Raji (cell line): ENCODE results near the gene GPANK1.

Experiments
- POLR2A ChIP-seq: IDR thresholded peaks from 2 replicates; pipeline ENCODE4 v1.6.1; 2011; ENCODE audit warnings: low read depth, low read length, control low read depth; ENCODE audit not compliant: insufficient read depth

The GPANK1 gene

DNA sequence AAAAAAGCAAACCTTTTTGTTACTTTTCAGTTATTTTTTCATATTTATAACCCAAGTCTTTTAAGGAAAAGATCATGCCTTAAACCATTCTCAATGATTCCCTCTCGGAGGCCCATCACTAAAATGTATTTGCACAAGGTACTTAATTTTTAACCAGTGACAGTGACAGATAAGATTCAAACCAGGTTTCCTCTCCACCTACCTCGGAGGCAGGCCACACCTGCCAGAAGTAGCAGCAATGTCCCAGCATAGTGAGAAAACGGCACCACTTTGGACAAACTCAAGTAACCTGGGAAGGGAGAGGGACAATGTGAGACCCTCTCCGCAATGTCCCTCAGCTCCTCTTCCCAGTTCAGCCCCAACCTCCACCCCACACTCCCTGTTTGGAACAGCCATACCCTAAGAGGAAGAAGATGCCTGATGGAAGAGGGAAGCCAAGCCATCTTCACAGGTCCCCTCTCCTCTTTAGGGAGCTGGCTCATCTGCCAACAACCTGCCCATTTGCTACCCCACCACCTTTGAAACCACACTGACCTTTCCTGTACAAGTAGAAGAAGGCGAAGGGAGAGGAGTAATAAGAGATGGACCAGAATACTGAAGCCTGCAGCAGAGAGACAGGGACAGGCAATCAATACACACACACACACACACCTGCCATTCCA is 36.1 kb upstream of the GPANK1 start:
- no peak for TF ChIP-seq POLR2A

DNA sequence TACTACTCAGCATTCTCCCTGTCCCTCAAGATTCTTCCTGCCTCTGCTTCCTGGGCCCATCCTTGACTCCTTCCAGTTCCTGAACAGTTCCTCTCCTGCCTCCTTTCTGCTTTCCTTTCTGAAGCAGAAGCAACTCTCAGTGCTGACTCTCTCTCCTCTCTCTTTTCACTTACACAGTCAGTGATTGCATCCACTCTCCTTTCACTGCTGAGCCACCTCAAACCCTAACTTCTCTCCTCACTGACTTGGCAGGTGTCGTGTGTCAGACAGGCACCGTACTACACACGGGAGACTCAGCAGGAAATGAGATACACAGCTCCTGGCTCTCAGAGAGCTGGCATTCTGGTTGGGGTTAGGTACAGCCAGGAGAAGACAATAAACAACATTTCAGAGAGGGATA is 32.8 kb upstream of the GPANK1 start:
- TF ChIP-seq POLR2A = no peak

DNA sequence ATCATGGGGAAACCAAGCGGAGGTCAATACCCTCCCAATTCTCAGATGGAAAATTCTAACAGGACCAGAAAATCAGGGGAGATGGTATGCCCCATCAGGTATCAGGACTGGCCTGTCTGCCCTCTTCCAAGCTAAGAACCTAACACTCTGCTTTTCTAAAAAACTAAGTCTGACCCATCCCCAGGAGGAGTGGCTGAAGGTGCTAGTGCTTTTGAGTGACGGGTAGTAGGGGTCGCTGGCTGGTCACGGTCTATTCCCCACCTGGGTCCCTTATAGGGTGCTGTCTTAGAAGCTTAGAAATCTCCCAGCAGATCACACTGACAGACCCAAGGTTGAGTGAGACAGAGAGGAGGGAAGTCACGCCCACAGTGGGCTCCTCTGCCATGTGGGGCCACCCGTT is 28.7 kb upstream of the GPANK1 start:
- TF ChIP-seq POLR2A = no peak

DNA sequence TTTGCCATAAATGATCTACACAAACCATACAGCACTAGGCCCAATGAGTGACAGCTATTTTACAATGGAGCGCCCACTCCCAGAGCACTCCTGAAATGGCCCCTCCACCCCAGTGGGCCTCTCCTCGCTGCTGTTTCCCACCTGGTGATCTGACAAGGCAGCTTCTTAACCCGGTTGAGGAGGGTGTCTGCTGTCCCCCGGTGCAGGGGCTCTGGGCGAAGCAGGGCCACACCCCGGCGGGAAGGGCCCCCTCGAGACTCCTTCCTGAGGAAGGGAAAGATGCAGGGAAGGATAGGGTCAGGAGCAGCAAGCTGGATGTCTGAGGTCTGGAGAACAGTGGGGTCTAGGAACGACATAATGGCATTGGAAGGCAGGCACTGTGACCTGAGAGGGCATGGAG is 28.1 kb upstream of the GPANK1 start:
- TF ChIP-seq POLR2A = no peak

DNA sequence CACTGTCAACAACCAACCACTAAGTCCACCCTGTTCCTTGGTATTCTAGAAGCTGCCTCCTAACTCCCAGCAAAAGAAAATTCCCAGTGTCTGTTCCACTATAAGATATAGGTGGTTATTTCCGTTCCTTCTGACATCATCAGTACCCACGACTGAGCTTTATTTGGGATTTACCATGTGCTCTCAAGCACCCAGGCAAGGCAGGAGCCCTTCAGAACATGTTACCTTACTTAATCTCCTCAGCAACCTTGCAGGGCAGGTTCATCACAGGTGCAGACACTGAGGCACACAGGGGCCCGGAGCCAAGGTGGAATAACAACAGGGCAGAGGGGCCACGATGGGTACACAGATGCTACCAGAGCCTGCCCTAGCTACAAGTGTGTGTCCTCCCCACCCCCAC is 27.6 kb upstream of the GPANK1 start:
- TF ChIP-seq POLR2A = no peak

DNA sequence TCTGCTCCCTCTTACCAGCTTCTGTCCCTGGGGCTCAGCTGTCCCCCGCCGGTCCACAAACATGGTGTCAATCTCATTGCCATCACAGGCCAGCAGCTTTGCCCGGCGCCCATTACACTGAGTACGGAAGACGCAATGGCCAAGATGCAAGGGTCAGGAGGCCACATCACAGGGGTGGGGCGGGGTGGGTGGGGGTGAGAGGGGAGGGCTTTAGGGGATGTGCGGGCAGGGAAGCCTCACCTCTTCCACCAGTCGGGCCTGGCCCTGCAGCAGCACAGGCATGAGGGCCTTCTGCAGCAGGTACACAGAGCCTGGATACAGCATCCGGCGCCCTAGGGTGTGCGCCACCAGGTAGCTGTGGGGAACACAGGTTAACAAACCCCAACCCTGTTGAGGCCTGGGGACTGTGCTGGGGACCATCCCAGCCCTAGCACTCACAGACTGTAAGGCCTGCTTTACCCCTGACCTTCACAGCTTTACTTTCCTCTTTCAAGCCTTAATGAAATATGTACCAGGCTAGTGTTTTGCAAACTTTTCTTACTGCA is 26.8 kb upstream of the GPANK1 start:
- TF ChIP-seq POLR2A = no peak

DNA sequence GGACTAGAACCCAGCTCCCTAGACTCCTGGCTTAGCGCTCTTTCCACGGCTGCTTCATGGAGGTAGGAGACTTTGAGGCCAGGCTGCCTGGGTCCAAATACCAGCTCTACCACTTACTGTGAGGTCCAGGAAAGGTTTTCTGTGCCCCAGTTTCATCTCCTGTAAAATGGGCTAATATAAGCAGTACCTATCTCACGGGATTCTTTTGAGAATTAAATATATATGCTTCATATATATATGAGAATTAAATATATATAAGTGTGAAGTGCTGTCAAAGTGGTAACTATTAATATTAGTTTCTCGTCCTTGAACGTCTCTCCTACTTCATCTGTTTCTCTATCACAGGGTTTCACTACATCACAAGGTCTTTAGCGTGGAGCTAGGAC is 26.3 kb upstream of the GPANK1 start:
- TF ChIP-seq POLR2A = no peak

DNA sequence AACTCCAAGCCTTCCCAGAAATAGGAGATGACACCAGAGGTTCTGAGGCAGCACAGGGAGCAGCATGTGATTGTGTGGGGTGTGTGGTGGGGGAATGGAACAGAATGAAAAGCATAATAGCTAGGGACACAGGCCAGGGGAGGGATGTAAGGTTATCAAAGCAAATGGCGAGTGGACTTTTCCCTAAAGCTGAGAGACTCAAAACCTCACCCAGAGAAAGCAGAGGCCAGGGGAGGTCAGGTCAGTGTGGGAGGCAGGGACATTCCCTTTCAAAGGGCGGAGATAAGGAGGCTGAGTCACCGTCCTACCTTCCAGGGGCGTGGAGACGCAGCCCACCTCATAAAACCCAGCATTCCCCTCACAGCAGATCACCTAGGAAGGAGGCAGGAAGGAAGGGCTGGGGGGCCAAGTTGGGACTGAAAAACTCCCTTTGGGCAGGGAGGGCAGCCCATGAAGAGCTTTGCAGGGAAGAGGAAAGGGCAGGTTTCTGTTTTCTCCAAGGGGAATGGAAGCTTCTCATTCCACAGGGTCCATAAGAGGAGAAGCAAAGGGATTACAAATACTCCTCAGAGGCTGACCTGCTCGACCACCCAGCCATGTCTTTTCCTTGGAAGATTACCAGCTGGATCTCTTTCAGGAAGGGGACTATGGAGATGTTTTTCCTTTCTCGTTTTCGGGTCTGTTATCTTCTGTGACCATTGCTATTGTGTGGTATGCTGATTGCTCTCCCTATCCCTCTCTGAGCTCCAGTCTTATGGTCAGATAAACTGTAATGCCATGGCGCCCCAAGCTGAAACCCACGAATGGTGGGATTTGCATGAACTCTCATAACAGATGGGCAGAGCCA is 25.7 kb upstream of the GPANK1 start:
- no peak for TF ChIP-seq POLR2A

DNA sequence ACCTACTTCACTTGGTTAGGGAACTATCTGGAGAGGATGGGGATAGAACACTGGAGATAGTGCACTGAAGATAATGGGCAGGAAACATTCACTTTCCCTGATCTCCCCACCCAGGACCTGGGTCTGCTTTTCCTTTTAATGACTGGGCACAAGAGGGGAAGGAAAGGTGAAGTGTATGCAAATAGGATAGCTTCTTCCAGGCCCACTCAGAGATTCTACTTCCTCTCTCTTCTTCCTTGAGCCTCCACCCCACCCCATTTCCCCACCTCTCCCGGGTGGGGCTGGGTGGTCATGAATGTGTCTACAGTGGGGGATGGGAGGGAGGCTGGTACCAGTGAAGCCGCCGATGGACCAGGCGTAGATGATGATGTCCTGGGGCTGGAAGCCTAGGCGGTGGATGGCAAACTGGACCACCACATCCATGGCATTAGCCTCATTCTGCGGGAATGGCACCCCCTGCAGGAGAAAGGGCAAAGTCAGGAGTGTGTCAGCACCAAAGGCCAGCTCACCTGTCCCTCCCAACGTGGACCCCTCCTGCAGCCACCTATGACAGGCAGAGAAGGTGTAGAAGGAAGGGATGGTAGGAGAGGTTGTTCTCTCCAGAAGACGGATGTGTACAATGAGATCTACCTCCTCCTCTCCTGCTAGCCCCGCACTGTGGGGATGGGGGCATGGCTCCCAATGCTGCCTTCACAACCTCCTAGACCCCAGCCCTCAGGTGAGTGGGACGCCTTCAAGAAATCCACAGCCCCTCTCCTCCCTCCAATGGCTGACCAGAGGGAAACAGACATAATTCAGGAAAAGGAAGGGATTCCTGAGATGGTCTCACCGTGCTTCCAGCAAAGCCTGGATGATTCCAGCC is 24.7 kb upstream of the GPANK1 start:
- no peak for TF ChIP-seq POLR2A

DNA sequence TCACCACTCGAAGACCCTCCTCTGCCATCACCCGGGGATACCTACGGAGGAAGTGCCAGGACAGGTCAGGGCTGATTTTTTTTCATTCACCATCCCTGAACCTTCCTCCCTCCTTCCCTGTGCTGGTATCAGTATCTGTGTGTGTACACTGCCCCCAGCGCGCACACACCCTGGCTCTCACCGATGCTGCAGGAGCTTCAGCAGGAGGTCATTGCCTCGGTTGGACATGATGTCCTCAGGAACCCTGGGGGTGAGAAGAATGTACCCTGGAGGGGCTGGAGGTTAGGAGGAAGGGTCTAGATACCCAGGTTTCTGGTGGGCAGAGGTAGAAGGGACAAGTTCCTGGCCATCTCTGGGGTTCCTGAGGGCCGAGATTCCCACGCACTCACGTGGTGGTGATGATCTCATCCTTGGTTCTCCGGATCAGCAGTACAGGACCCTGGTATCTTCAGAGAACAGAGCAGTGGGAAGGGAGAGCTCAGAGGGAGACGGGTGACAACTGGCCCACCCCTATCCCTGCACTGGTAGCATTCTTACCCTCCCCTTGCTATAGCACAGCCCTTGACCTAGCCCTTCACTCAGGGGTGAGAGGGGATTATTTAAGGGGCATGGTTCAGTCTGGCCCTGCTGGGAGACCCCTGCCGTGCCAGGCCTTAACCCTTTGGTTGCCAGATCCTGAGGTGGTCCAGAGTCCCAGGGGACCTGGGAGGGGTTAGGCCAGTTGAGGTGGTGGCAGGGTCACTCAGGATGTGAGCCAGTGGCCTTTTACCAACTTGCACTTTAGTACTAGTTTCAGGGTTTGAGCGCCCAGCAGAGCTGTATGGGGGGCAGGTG is 23.3 kb upstream of the GPANK1 start:
- no peak for TF ChIP-seq POLR2A

DNA sequence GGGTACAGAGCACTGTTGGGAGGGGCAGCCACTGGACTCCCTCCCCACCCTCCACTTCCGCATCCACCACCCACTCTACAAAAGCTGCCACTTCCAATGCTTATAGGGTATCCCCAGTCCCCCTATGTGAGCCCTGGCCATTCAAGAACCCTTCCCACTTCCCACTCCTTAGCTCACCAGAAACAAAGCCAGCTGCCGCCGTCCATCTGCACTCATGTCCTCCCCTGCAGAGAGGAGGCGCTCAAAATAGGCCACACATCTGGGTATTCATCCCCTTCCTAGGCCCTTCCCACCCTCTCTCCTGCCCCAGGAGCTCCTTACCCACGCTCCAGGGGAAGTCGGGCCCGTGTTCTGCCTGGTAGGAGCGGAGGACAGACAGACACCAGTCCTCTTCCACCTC is 22.5 kb upstream of the GPANK1 start:
- no peak for TF ChIP-seq POLR2A

DNA sequence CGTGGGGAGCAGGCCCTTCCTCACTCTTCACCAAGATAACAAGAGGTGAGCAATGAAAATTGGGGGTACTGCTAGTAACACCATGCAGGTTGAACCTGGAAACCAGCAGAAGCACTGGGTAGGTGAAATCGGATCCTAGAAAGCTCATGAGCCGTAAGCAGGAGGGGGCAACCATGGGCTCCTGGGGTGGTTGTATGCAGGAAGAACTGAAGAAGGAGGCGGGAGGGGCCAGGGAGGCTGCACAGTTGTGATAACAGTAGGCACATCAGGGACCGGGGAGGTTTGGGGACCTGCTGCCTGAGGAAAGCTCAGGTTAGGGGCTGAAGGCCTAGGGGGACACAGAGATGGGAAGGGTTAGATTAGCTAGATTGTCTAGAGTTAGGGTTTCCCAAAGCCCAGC is 21.7 kb upstream of the GPANK1 start:
- TF ChIP-seq POLR2A = no peak

DNA sequence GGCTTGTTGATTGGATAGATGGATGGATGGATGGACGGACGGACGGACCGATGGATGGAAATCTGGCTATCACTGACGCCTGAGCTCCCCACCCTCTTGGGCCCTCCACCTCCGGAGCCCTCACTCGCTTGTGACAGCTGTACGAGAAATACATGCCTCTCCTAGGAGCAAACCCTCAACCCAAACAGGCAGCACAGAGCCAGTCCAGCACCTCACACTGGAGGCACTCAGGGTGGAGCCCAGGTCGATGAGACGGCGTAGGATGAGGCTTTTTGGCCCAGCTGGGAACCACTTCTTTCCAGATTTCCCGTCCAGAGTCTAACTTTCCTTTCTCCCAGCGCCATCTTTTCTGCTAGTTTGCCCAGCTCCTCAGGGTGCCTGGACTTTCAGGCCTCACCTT is 18.8 kb upstream of the GPANK1 start:
- no peak for TF ChIP-seq POLR2A

DNA sequence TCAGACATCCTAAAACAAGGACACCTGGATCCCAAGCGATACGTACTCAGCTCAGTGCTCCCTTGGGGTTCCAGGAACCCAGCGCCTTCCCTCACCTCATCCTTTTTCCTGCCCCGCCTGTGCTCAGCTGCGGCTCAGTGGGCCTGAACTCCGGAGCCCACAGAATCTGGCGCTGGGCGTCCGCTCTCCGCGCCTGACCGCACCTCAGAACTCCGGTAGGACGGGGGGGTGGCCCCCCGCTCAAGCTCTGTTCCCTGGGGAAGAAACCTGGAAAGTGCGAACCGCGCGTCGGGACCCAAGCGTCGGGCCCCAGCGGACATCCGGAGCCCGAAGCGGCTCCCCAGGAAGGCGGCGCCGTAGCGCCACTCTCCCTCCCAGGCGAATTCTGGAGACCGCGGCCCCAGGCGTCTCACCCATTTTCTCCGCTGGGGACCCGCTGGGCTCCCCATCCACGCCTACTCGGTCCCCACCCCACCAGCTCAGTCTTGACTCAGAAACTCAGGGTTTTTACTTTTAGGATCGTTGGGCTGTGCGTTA is 16.4 kb upstream of the GPANK1 start:
- no peak for TF ChIP-seq POLR2A
